Vagina (tissue), 2 donors: ENCODE measurements around the gene VTCN1.

Experiments
- POLR2AphosphoS5 ChIP-seq, 2 donors: sonication (generic); formaldehyde crosslinking; IDR thresholded peaks; one replicate each; pipeline ENCODE4 v1.9.0; 2017; ENCODE audit warnings: antibody characterized with exemption in 2 of 2, mild to moderate bottlenecking in 2 of 2, low read depth in 1 of 2; ENCODE audit not compliant: insufficient read depth in 1 of 2
- TF ChIP-seq, protein P1 (sequence below), 3 experiments: fragments of 450-650 bp in 2 of 3; fragments of 200-600 bp in 1 of 3; sonication (generic) in 1 of 3; IDR thresholded peaks; one replicate each; pipeline ENCODE4 v1.5.1; 2017 to 2019; ENCODE audit warnings: antibody characterized with exemption in 3 of 3, mild to moderate bottlenecking in 2 of 3, moderate library complexity in 2 of 3

DNA sequence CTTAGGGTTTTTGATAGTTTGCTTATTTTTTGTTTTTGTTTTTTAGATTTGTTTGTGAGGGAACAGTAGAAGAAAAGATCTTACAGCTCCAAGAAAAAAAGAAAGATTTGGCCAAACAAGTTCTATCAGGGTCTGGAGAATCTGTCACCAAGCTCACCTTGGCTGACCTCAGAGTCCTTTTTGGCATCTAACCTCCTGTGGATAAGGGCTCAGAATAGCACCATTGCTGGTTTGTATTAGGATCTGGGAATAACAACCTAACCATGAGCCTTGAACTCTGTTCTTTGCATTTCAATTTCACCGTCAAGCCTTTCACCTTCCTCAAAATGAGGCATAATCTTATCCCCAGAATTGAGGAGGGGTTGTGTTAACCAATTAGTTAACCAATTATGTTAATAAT is 109.4 kb downstream of the VTCN1 start:
- TF ChIP-seq, protein P1, sequence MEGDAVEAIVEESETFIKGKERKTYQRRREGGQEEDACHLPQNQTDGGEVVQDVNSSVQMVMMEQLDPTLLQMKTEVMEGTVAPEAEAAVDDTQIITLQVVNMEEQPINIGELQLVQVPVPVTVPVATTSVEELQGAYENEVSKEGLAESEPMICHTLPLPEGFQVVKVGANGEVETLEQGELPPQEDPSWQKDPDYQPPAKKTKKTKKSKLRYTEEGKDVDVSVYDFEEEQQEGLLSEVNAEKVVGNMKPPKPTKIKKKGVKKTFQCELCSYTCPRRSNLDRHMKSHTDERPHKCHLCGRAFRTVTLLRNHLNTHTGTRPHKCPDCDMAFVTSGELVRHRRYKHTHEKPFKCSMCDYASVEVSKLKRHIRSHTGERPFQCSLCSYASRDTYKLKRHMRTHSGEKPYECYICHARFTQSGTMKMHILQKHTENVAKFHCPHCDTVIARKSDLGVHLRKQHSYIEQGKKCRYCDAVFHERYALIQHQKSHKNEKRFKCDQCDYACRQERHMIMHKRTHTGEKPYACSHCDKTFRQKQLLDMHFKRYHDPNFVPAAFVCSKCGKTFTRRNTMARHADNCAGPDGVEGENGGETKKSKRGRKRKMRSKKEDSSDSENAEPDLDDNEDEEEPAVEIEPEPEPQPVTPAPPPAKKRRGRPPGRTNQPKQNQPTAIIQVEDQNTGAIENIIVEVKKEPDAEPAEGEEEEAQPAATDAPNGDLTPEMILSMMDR (IDR thresholded peaks at IDR 0.05) = no peak
- no peak for TF ChIP-seq POLR2AphosphoS5 (IDR thresholded peaks at IDR 0.05; ENCODE audit: insufficient read depth in 1 of 2, low read depth in 1 of 2)
